Sigmoid colon (tissue), 7 donors: Measurements from ENCODE around the gene PPM1M. TPM values are rescaled to one million over a fixed set of nuclear protein-coding genes. Genes with fewer than 3 reads are reported as not detected.

Experiments used
- DNase-seq: peaks from one replicate; pipeline ENCODE4 v3.0.0-alpha.2; 2019
- H3K27ac ChIP-seq, 4 donors: fragments of 200-600 bp; sonication (generic); one replicate each; pipeline ENCODE4 v1.5.1; 2016 to 2019; ENCODE audit warnings: mild to moderate bottlenecking in 1 of 4
- H3K27me3 ChIP-seq, 3 donors: fragments of 200-600 bp; sonication (generic); one replicate each; pipeline ENCODE4 v1.5.1; 2019; ENCODE audit warnings: mild to moderate bottlenecking in 1 of 3
- H3K36me3 ChIP-seq, 4 donors: fragments of 200-600 bp; sonication (generic); one replicate each; pipeline ENCODE4 v1.5.1; 2016 to 2019
- H3K4me1 ChIP-seq, 4 donors: fragments of 200-600 bp; sonication (generic); one replicate each; pipeline ENCODE4 v1.5.1; 2017 to 2019
- H3K4me3 ChIP-seq, 4 donors: fragments of 200-600 bp; sonication (generic); one replicate each; pipeline ENCODE4 v1.5.1; 2017 to 2019; ENCODE audit warnings: mild to moderate bottlenecking in 2 of 4, moderate library complexity in 1 of 4
- H3K9me3 ChIP-seq, 4 donors: fragments of 200-600 bp in 3 of 4; sonication (generic) in 3 of 4; one replicate each; pipeline versions ENCODE4 v1.5.1 to v1.6.1; 2013 to 2019
- EP300 ChIP-seq, 4 donors: sonication (generic); formaldehyde crosslinking; IDR thresholded peaks; one replicate each; pipeline ENCODE4 v1.6.1; 2017; ENCODE audit warnings: antibody characterized with exemption in 4 of 4
- POLR2A ChIP-seq, 2 donors: fragments of 450-650 bp; IDR thresholded peaks; one replicate each; pipeline ENCODE4 v1.6.1; 2016; ENCODE audit warnings: antibody characterized with exemption in 2 of 2, mild to moderate bottlenecking in 2 of 2, moderate library complexity in 2 of 2
- POLR2AphosphoS5 ChIP-seq, 4 donors: sonication (generic); formaldehyde crosslinking; IDR thresholded peaks; one replicate each; pipeline ENCODE4 v1.6.1; 2017; ENCODE audit warnings: antibody characterized with exemption in 4 of 4
- WGBS, 2 donors: extraction: QIAGEN DNeasy Blood & Tissue Kit; methylation state at CpG; one replicate each; pipeline ENCODE4 v1.1.7; 2013; 5-methylcytosine and 5-hydroxymethylcytosine counted together
- intact Hi-C: fragments of 100-400 bp; cut with DNase I; formaldehyde crosslinking; loops from one replicate; pipeline ENCODE4 v1.15.1; 2023
- polyA plus RNA-seq, 3 donors: library from polyadenylated mRNA; stranded (reverse); fragments of 200-250 nt; gene quantifications; one replicate each; pipeline ENCODE4 v1.2.3, GENCODE V29; 2013
- total RNA-seq, 4 donors: library from RNA; depleted of rRNA; stranded (reverse); fragments of >200 nt; gene quantifications; one replicate each; pipeline ENCODE4 v1.1.0, GENCODE V29; 2016
- TF ChIP-seq, protein P1 (sequence below), 4 experiments: fragments of 450-650 bp in 3 of 4; fragments of 200-600 bp in 1 of 4; IDR thresholded peaks; one replicate each; pipeline ENCODE4 v1.5.1; 2016 to 2019; ENCODE audit warnings: antibody characterized with exemption in 4 of 4, mild to moderate bottlenecking in 3 of 4, moderate library complexity in 2 of 4
- donor health status: healthy with polysubstance abuse.
- donor health status: Bipolar disorder and iron deficiency.
- donor health status: healthy.

The PPM1M gene
- total and polyA plus RNA-seq, 7 donors = 5.8 to 28.2 (median 21.7) TPM

DNA sequence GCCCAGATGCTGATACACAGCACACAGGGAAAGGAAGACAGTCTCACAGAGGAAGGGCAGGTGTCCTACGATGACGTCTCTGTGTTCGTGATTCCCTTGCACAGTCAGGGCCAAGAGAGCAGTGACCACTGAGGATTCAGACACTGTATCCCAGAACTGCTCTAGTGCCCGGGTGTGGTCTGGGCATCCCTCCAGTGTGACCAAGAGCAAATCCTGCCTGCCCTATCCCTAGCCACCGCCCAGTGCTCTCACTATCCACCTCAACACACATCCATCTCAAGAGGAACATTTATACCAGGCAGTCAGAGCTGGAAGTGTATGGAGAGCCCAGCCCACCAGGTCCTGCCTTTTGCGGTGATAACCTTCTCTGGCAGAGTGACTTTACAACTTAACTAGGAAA is 4.1 kb downstream of the PPM1M start:
- Histone ChIP-seq H3K4me1 (peaks cover 0 to 35% (median 25%) of the 10 kb centered on the region in 4 donors), H3K27me3 (no peaks in the 10 kb centered on the region), H3K27ac (no peak overlapping the region), H3K9me3 (no peaks in the 10 kb centered on the region), H3K36me3 (peaks cover 0 to 60% (median 11%) of the 10 kb centered on the region in 4 donors), H3K4me3 (no peak overlapping the region)
- TF ChIP-seq, protein P1, sequence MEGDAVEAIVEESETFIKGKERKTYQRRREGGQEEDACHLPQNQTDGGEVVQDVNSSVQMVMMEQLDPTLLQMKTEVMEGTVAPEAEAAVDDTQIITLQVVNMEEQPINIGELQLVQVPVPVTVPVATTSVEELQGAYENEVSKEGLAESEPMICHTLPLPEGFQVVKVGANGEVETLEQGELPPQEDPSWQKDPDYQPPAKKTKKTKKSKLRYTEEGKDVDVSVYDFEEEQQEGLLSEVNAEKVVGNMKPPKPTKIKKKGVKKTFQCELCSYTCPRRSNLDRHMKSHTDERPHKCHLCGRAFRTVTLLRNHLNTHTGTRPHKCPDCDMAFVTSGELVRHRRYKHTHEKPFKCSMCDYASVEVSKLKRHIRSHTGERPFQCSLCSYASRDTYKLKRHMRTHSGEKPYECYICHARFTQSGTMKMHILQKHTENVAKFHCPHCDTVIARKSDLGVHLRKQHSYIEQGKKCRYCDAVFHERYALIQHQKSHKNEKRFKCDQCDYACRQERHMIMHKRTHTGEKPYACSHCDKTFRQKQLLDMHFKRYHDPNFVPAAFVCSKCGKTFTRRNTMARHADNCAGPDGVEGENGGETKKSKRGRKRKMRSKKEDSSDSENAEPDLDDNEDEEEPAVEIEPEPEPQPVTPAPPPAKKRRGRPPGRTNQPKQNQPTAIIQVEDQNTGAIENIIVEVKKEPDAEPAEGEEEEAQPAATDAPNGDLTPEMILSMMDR (IDR thresholded peaks at IDR 0.05) = no peak
- TF ChIP-seq EP300 (IDR thresholded peaks at IDR 0.05) (no peak), POLR2A (IDR thresholded peaks at IDR 0.05) (no peak), POLR2AphosphoS5 (IDR thresholded peaks at IDR 0.05) (no peak)
- WGBS, 2 donors = 77 to 84% methylated on average over 6 of the region's 6 CpGs
- no peak for DNase-seq
- intact Hi-C loops = no loop called here

DNA sequence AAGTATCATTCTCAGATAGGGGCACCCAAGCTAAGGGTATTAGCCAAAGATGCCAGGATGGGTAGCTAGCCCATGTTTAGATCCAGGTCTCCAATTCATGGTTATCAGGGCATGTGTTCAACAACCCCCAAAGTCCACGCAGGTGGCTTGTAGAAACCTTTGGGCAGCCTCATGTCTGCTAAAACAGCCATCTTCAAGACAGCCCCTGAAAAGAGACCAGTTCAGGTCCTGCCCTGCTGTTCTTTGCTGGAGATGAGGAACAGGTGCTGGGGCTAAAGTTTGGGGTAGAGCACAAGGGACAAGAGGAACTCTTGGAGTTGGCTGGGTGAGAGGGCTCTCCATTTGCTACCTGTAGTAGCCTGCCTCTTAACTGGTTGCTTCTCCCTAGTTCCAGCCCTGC is 4.6 kb downstream of the PPM1M start:
- Histone ChIP-seq H3K27me3 (no peaks in the 10 kb centered on the region), H3K27ac (no peak overlapping the region), H3K36me3 (peaks cover 0 to 65% (median 14%) of the 10 kb centered on the region in 4 donors), H3K9me3 (no peaks in the 10 kb centered on the region), H3K4me3 (no peak overlapping the region), H3K4me1 (peaks cover 0 to 31% (median 21%) of the 10 kb centered on the region in 4 donors)
- no peak for DNase-seq
- 83 to 94% methylated on average over 1 of the region's 1 CpG for WGBS, 2 donors
- TF ChIP-seq POLR2A (IDR thresholded peaks at IDR 0.05) = no peak
- intact Hi-C loops = no loop called here

DNA sequence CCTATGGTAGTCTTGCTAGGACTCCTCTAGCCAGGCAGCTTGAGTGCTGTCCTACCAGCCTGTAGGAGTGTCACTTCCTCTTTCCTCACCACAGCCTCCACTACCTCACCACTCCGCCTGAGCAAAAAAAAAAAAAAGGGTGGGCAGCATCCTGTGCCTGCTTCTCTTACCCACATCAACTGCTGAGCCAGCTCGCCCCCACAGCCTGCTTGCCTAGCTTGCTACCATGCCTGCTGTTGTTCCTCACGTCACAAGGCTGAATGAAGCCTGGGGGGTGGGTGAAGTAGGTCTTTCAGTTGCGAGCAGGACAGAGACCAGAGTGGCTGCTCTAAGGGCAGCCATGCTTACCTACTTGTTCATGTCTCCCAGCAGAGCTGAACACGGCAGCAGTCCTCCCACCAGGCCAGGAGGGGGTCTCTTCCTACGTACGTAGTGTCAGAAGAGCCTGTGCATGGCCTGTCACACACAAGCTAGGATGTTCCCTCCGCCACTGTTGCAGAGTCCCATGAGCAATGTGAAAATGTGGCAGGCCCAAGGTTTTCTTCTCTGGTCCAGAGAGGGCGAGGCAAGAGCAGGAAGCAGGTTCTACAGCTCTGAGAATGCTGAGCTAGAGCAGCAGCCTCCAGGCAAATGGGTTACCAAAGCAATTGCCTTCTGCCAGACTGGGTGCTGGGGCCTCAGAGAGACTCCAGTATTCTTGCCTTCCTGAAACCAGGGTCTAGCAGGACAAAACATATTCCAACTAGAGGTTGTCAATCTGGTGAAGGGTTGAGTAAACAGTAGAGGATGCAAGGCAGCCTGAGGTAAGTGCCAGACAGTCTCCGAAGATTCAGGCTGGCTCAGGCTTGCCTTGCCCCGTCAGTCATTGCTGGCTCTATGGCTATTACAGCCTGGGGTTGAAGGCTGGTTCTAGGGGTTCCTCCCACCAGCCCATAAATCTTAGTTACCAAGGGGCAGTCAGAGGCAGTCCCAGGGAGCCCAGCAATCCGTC is 8.1 kb downstream of the PPM1M start:
- Histone ChIP-seq H3K9me3 (no peaks in the 10 kb centered on the region), H3K4me3 (no peak overlapping the region), H3K4me1 (peaks cover 0 to 21% (median 7%) of the 10 kb centered on the region in 4 donors), H3K27ac (peak overlapping the region in 3 of 4 donors; percentile 27 to 47 (median 43)), H3K36me3 (peaks cover 29 to 99% (median 48%) of the 10 kb centered on the region in 4 donors), H3K27me3 (no peaks in the 10 kb centered on the region)
- TF ChIP-seq POLR2AphosphoS5 (IDR thresholded peaks at IDR 0.05) (peak in 2 of 4 donors; percentile 16 to 25), EP300 (IDR thresholded peaks at IDR 0.05) (no peak)
- TF ChIP-seq, protein P1 (IDR thresholded peaks at IDR 0.05) = no peak
- 47 to 76% methylated on average over 12 of the region's 12 CpGs for whole genome bisulfite sequencing, 2 donors
- no peak for DNase-seq
- intact Hi-C loops = no loop called here

DNA sequence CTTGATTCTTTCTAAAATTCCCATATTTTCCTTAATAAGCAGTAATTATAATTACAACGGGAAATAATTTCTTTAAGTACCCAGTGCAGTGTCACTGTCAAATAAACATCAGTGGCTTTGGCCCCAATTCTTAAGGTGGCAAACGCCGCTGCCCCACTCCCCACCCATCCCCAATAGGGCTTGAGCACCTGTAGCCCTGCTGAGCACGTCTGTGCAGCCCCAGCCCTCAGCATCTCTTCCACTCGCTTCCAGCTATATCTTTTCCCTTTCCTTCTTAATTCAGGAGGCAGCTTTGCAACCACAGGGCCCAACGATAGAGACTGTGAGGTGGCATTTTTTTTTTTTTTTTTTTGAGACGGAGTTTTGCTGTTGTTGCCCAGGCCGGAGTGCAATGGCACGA is 9.0 kb downstream of the PPM1M start:
- no peak for DNase-seq
- no peak for TF ChIP-seq EP300 (IDR thresholded peaks at IDR 0.05)
- no peak for TF ChIP-seq POLR2A (IDR thresholded peaks at IDR 0.05)
- TF ChIP-seq POLR2AphosphoS5 (IDR thresholded peaks at IDR 0.05) = no peak
- TF ChIP-seq, protein P1 (IDR thresholded peaks at IDR 0.05) = no peak
- H3K4me1 ChIP-seq = peaks cover 0 to 26% (median 7%) of the 10 kb centered on the region in 4 donors
- H3K27ac ChIP-seq = no peak overlapping the region
- H3K36me3 ChIP-seq = peaks cover 39 to 100% (median 58%) of the 10 kb centered on the region in 4 donors
- H3K9me3 ChIP-seq = no peaks in the 10 kb centered on the region
- no peak overlapping the region for H3K4me3 ChIP-seq
- intact Hi-C loops = no loop called here
- WGBS, 2 donors = 80 to 81% methylated on average over 9 of the region's 9 CpGs
- no peaks in the 10 kb centered on the region for H3K27me3 ChIP-seq

DNA sequence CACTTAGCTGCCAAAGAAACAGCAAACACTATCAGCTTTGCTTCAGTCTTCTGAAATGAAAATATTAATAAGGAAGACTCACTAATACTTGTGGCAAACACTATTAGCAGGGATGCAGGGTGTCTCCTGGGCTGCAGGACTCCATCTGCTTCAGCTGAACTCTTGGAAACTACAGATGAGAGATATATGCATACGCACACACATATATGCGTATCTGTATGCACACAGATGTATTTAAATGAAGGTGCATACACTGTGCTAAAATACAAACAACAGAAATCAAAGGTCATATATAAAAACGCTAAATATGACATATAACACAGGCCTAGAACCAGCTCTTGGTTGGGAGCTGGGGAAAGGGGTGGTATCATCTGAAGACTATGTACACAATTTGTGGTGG is 10.6 kb downstream of the PPM1M start:
- TF ChIP-seq POLR2AphosphoS5 (IDR thresholded peaks at IDR 0.05) = no peak
- no peak for TF ChIP-seq EP300 (IDR thresholded peaks at IDR 0.05)
- TF ChIP-seq POLR2A (IDR thresholded peaks at IDR 0.05) = no peak
- TF ChIP-seq, protein P1 (IDR thresholded peaks at IDR 0.05) = no peak
- DNase-seq = no peak
- peaks cover 54 to 100% (median 73%) of the 10 kb centered on the region in 4 donors for H3K36me3 ChIP-seq
- H3K9me3 ChIP-seq = no peaks in the 10 kb centered on the region
- WGBS, 2 donors = 66 to 80% methylated on average over 3 of the region's 3 CpGs
- intact Hi-C loops = no loop called here
- H3K27me3 ChIP-seq = no peaks in the 10 kb centered on the region
- H3K4me3 ChIP-seq = no peak overlapping the region
- H3K27ac ChIP-seq = no peak overlapping the region
- peaks cover 0 to 28% (median 7%) of the 10 kb centered on the region in 4 donors for H3K4me1 ChIP-seq
